ENCODE results near the gene MED12L. TPM values are rescaled to one million over a fixed set of nuclear protein-coding genes. Genes with fewer than 3 reads are reported as not detected.

The MED12L gene, protein sequence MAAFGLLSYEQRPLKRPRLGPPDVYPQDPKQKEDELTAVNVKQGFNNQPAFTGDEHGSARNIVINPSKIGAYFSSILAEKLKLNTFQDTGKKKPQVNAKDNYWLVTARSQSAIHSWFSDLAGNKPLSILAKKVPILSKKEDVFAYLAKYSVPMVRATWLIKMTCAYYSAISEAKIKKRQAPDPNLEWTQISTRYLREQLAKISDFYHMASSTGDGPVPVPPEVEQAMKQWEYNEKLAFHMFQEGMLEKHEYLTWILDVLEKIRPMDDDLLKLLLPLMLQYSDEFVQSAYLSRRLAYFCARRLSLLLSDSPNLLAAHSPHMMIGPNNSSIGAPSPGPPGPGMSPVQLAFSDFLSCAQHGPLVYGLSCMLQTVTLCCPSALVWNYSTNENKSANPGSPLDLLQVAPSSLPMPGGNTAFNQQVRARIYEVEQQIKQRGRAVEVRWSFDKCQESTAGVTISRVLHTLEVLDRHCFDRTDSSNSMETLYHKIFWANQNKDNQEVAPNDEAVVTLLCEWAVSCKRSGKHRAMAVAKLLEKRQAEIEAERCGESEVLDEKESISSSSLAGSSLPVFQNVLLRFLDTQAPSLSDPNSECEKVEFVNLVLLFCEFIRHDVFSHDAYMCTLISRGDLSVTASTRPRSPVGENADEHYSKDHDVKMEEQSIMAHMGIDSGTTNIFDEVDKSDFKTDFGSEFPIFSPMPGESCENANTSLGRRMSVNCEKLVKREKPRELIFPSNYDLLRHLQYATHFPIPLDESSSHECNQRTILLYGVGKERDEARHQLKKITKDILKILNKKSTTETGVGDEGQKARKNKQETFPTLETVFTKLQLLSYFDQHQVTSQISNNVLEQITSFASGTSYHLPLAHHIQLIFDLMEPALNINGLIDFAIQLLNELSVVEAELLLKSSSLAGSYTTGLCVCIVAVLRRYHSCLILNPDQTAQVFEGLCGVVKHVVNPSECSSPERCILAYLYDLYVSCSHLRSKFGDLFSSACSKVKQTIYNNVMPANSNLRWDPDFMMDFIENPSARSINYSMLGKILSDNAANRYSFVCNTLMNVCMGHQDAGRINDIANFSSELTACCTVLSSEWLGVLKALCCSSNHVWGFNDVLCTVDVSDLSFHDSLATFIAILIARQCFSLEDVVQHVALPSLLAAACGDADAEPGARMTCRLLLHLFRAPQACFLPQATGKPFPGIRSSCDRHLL (N-terminal part only)
- total RNA-seq, result 11.7 TPM
- 1 to 10 TPM; 2.6 to 9.2 (median 6.7) TPM for polyA plus RNA-seq (ENCODE audit: insufficient read depth in 1 of 8, insufficient read length in 8 of 8, low replicate concordance in 1 of 8)
- long read RNA-seq, donor 1, result 0 reads
- long read RNA-seq, donor 2, result 0 reads
- long read RNA-seq, donor 3, result 0 reads
- long read RNA-seq, donor 4, result 0 reads
- long read RNA-seq, donor 5, result 0 reads
- long read RNA-seq, donor 6, result 0 reads
- long read RNA-seq, donor 7, result 0 reads
- long read RNA-seq, donor 8, result 0 reads
- long read RNA-seq, donor 9, partial matches to known transcripts, result 6 of 6 reads
- long read RNA-seq, donor 9, other reads (novel, unspliced or antisense), result 0 of 6 reads
- long read RNA-seq, donor 10, result 0 reads
- long read RNA-seq, donor 11, result 0 reads

DNA sequence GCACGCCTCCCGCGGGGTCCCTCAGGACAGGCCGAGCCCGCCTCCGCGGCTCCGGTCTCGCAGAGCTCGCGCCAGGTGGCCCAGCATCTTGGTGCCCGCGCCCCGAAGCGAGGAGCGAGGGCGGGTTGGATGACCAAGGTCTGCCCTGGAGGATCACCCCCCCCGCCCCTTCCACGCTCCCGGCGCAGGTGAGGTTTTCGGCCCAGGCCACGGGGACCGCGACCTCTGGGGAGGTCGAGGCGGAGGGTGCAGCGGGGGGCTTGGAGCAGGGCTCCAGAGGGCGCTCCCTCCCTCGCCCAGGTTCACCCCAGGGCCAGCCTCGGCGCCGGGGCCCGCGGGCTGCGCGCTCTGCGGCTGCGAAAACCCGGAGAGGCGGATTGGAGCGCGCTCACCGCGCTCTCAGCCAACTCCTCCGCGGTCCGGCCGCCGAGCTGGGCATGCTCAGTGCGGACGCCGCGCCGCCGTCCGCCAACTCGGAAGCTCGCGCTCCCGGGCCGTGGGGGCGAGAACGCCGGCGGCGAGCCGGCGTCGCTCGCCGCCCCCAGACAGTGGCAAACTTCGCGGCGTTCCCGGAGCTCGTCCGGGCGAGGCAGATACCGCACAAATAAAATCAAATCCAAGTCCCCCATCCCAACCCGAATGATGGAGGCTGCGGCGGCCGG, at the start of gene MED12L:
Gene MED12L (plus strand): TSS at position 438 of the 662 bp plus-strand sequence. CDS start 1,263 bp downstream, outside the sequence.
- H3K9me3 ChIP-seq (replicated peaks; ENCODE audit: control insufficient read depth, low read depth, low read length), result no peaks in the 10 kb centered on the region
- no peaks in the 10 kb centered on the region for H3K36me3 ChIP-seq (ENCODE audit: control insufficient read depth, insufficient read depth, low read length)
- peak within 1 kb of the TSS; percentile 84 for H3K27ac ChIP-seq (ENCODE audit: low read length)
- H3K4me1 ChIP-seq (ENCODE audit: control insufficient read depth, insufficient read depth, low read length), result peaks cover 10% of the 10 kb centered on the region
- peaks cover 18% of the 10 kb centered on the region for H3K27me3 ChIP-seq (ENCODE audit: control insufficient read depth, insufficient read depth, low read length)
- under 1% methylated on average over 76 of the region's 84 CpGs for WGBS (ENCODE audit: insufficient coverage)
- peak within 1 kb of the TSS; percentile 65 for H3K4me3 ChIP-seq (ENCODE audit: low read length)
- peak; percentile 90 for DNase-seq

DNA sequence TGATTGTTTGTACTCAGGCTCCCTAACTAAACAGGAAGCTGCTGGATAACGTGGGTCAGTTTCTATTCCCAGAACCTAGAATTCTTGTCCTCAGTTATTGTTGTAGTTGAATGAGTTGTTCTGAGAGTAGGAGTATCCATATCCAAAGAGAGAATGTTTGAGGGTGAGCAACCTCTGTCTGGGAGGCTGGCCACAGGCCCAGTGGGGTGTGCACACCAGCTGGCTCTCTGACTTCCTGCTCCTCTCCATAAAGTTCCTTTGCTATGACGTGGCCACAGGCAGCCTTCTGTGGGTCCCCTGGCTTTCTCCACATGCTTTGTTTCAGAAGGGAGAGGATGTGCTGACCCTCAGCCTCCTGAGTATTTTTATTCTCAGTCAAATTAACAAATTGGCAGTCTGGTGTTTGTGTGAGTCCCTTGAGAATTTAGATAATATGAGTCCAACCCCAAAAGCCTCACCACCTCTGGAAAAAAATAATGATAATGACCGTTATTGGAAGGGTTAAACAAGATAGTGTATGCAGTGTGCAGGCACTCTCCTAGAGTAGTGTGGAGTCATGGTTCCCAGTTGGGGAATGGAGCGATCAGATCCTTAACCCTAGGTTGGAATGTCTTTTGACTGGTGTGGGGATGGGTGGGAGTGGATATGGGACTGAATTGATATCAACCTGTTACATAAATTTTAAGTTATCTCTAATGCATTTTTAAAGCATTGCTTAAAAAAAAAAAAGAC, 47.6 kb upstream of the MED12L start:
- Histone ChIP-seq H3K27me3 (ENCODE audit: control insufficient read depth, insufficient read depth, low read length) (no peaks in the 10 kb centered on the region), H3K27ac (ENCODE audit: low read length) (peak overlapping the region; percentile 33), H3K36me3 (ENCODE audit: control insufficient read depth, insufficient read depth, low read length) (no peaks in the 10 kb centered on the region), H3K4me3 (ENCODE audit: low read length) (no peak overlapping the region), H3K4me1 (ENCODE audit: control insufficient read depth, insufficient read depth, low read length) (peaks cover 7% of the 10 kb centered on the region), H3K9me3 (replicated peaks; ENCODE audit: control insufficient read depth, low read depth, low read length) (no peaks in the 10 kb centered on the region)
- DNase-seq, result peak; percentile 86
- WGBS (ENCODE audit: insufficient coverage), result 23% methylated on average over 2 of the region's 4 CpGs

DNA sequence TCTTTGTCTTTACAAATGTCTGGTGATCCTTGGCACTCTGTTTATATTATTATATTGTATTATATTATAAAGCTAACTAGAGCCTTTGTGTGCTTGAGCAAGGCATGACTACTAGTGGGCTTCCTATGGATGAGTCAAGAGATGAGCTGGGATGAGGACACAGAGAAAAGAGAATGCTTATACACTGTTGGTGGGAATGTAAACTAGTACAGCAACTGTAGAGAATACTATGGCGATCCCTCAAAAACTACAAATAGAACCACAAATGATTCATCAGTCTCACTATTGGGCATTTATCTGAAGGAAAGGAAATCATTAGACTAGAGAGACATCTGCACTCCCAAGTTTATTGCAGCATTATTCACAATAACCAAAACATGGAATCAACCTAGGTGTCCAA, 40.8 kb upstream of the MED12L start:
- DNase-seq, result no peak
- no peaks in the 10 kb centered on the region for H3K4me1 ChIP-seq (ENCODE audit: control insufficient read depth, insufficient read depth, low read length)
- H3K4me3 ChIP-seq (ENCODE audit: low read length), result no peak overlapping the region
- whole genome bisulfite sequencing (ENCODE audit: insufficient coverage), result no CpG with 5 or more reads among the region's 1 CpG
- H3K27me3 ChIP-seq (ENCODE audit: control insufficient read depth, insufficient read depth, low read length), result no peaks in the 10 kb centered on the region
- H3K36me3 ChIP-seq (ENCODE audit: control insufficient read depth, insufficient read depth, low read length), result no peaks in the 10 kb centered on the region
- H3K9me3 ChIP-seq (replicated peaks; ENCODE audit: control insufficient read depth, low read depth, low read length), result no peaks in the 10 kb centered on the region
- no peak overlapping the region for H3K27ac ChIP-seq (ENCODE audit: low read length)

DNA sequence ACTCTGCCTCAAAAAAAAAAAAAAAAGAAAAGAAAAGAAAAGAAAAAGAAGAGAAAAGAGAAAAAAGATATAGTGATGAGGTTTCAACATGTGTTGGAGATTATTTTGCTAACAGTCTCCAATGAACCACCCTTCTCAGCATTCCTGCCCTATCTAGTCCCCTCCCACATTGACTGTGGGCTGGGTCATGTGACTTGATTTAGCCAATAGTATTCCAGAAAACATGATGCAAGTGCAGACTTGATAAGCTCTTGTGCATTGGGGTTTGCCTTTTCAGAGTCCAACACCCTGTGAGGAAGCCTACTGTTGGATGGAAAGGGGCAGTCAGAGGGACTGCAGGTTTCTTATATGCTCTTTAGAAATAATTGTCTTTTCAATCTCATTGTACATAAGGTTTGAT, 37.8 kb upstream of the MED12L start:
- no peak for DNase-seq
- Histone ChIP-seq H3K4me3 (ENCODE audit: low read length) (no peak overlapping the region), H3K9me3 (replicated peaks; ENCODE audit: control insufficient read depth, low read depth, low read length) (no peaks in the 10 kb centered on the region), H3K36me3 (ENCODE audit: control insufficient read depth, insufficient read depth, low read length) (no peaks in the 10 kb centered on the region), H3K27me3 (ENCODE audit: control insufficient read depth, insufficient read depth, low read length) (no peaks in the 10 kb centered on the region), H3K4me1 (ENCODE audit: control insufficient read depth, insufficient read depth, low read length) (no peaks in the 10 kb centered on the region), H3K27ac (ENCODE audit: low read length) (no peak overlapping the region)

DNA sequence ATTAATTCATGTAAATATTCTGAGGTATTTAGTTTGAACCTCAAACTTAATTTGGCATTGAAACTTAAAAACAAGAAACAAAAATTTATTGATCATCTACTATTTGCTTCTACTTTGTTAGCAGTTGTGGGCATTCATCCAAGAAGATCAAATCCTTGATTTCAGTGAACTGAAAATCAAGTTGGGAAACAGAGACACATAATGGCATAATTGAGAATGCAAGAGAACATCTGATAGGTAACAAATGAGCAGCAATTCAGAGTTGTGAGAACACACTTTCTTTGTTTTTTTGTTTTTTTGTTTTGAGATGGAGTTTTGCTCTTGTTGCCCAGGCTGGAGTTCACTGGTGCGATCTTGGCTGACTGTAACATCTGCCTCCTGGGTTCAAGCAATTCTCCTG, 33.9 kb upstream of the MED12L start:
- Histone ChIP-seq H3K36me3 (ENCODE audit: control insufficient read depth, insufficient read depth, low read length) (no peaks in the 10 kb centered on the region), H3K9me3 (replicated peaks; ENCODE audit: control insufficient read depth, low read depth, low read length) (no peaks in the 10 kb centered on the region), H3K27me3 (ENCODE audit: control insufficient read depth, insufficient read depth, low read length) (no peaks in the 10 kb centered on the region), H3K27ac (ENCODE audit: low read length) (no peak overlapping the region), H3K4me3 (ENCODE audit: low read length) (no peak overlapping the region), H3K4me1 (ENCODE audit: control insufficient read depth, insufficient read depth, low read length) (no peaks in the 10 kb centered on the region)
- no peak for DNase-seq
- WGBS (ENCODE audit: insufficient coverage), result no CpG with 5 or more reads among the region's 1 CpG

DNA sequence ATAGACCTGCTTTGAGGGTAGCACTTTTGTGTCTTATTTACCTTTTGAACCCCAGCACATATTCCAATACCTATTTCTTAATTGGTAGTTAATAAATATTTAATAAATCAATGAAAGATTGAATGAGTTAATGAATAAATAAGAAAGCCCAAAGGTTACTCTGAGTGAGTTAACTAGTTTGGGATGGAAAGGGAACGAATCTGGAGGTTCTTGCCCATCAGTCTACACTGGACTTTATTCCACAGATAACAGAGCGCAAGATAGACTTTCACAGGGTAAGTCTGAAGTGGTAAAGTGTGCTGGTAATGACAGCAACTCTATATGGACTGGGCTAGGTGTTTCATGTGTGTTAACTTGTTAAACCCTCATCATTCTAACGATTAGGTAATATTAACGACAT, 33.1 kb upstream of the MED12L start:
- H3K9me3 ChIP-seq (replicated peaks; ENCODE audit: control insufficient read depth, low read depth, low read length), result no peaks in the 10 kb centered on the region
- no peaks in the 10 kb centered on the region for H3K36me3 ChIP-seq (ENCODE audit: control insufficient read depth, insufficient read depth, low read length)
- no peak overlapping the region for H3K27ac ChIP-seq (ENCODE audit: low read length)
- no CpG with 5 or more reads among the region's 4 CpGs for WGBS (ENCODE audit: insufficient coverage)
- H3K27me3 ChIP-seq (ENCODE audit: control insufficient read depth, insufficient read depth, low read length), result no peaks in the 10 kb centered on the region
- no peaks in the 10 kb centered on the region for H3K4me1 ChIP-seq (ENCODE audit: control insufficient read depth, insufficient read depth, low read length)
- no peak overlapping the region for H3K4me3 ChIP-seq (ENCODE audit: low read length)
- DNase-seq, result no peak

DNA sequence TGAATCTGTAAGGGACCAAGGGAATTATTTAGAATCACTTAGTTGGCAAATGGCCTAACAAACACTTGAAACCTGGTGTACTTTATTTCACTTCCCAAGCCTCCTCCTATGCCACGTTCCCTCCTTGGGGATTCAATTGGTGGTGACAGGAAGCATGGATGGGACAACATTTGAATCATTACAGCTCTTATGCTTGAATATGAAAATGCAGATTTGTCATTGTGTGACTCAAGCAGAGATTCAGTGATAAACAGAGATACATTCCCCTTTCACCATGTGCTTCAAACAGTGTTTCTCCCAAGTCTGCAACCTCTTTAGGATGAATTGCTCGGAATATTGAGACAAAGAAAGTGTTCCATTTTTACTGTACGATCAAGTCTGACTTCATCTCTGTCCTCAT, 32.7 kb upstream of the MED12L start:
- no peak for DNase-seq
- Histone ChIP-seq H3K4me3 (ENCODE audit: low read length) (no peak overlapping the region), H3K27me3 (ENCODE audit: control insufficient read depth, insufficient read depth, low read length) (no peaks in the 10 kb centered on the region), H3K4me1 (ENCODE audit: control insufficient read depth, insufficient read depth, low read length) (no peaks in the 10 kb centered on the region), H3K36me3 (ENCODE audit: control insufficient read depth, insufficient read depth, low read length) (no peaks in the 10 kb centered on the region), H3K9me3 (replicated peaks; ENCODE audit: control insufficient read depth, low read depth, low read length) (no peaks in the 10 kb centered on the region), H3K27ac (ENCODE audit: low read length) (no peak overlapping the region)
- WGBS (ENCODE audit: insufficient coverage), result no CpG with 5 or more reads among the region's 3 CpGs

DNA sequence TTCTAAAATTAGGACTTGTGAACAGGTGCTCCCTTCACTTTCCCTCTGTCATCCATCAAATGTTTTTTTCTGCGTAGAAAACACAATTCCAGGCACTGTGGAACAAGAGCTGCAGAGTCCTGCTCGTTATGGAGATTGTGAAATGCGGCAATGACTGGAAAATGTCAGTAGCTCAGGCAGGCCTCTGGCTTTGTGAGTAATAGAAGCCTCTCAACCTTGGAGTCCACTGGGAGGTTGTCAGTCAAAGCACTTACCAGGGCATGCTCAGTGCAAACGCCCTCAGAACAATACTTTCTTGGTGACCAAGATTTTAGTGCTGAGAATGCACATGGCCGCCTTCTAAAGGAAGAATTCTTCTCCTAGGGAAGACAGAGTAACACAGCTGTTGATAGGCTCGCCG, 26.7 kb upstream of the MED12L start:
- no peak for DNase-seq
- H3K4me1 ChIP-seq (ENCODE audit: control insufficient read depth, insufficient read depth, low read length), result peaks cover 5% of the 10 kb centered on the region
- no peaks in the 10 kb centered on the region for H3K27me3 ChIP-seq (ENCODE audit: control insufficient read depth, insufficient read depth, low read length)
- WGBS (ENCODE audit: insufficient coverage), result 85% methylated on average over 6 of the region's 7 CpGs
- no peak overlapping the region for H3K27ac ChIP-seq (ENCODE audit: low read length)
- H3K4me3 ChIP-seq (ENCODE audit: low read length), result no peak overlapping the region
- H3K36me3 ChIP-seq (ENCODE audit: control insufficient read depth, insufficient read depth, low read length), result no peaks in the 10 kb centered on the region
- no peaks in the 10 kb centered on the region for H3K9me3 ChIP-seq (replicated peaks; ENCODE audit: control insufficient read depth, low read depth, low read length)

DNA sequence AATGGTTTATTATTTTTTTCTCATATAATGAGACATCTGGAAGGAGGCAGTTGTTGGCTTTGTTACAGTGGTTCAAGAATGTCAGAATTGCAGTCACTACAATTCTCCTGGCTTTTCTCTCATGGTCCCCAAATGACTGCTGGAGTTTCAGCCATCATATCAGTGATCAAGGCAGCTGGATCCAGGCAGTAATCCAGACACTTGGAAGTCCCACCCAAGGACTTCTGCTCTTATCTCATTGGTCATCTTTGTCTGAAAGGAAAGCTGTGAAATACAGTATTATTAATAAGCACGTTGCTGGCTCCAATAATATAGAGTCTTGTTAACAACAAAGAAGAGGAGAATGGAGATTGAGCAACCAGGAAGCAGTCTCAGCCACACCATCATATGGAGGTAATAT, 22.9 kb upstream of the MED12L start:
- H3K27me3 ChIP-seq (ENCODE audit: control insufficient read depth, insufficient read depth, low read length), result no peaks in the 10 kb centered on the region
- DNase-seq, result peak; percentile 93
- WGBS (ENCODE audit: insufficient coverage), result no CpG with 5 or more reads among the region's 1 CpG
- no peaks in the 10 kb centered on the region for H3K9me3 ChIP-seq (replicated peaks; ENCODE audit: control insufficient read depth, low read depth, low read length)
- H3K27ac ChIP-seq (ENCODE audit: low read length), result peak overlapping the region; percentile 62
- no peaks in the 10 kb centered on the region for H3K36me3 ChIP-seq (ENCODE audit: control insufficient read depth, insufficient read depth, low read length)
- peaks cover 5% of the 10 kb centered on the region for H3K4me1 ChIP-seq (ENCODE audit: control insufficient read depth, insufficient read depth, low read length)
- H3K4me3 ChIP-seq (ENCODE audit: low read length), result no peak overlapping the region

All from muscle of leg (tissue), 16 donors.